Prostate gland (tissue), 2 donors: Measurements from ENCODE around the gene PITPNC1.

Experiments used
- CTCF ChIP-seq, 4 experiments: fragments of 200-600 bp in 2 of 4; fragments of 450-650 bp in 2 of 4; sonication (generic) in 2 of 4; IDR thresholded peaks; 1 replicate in 3 of 4; 2 replicates in 1 of 4; pipeline ENCODE4 v1.5.1; 2016 to 2019; ENCODE audit warnings: antibody characterized with exemption in 4 of 4, mild to moderate bottlenecking in 2 of 4, moderate library complexity in 2 of 4
- POLR2A ChIP-seq: fragments of 450-650 bp; IDR thresholded peaks from one replicate; pipeline ENCODE4 v1.6.1; 2016; ENCODE audit warnings: antibody characterized with exemption, mild to moderate bottlenecking
- POLR2AphosphoS5 ChIP-seq: sonication (generic); formaldehyde crosslinking; IDR thresholded peaks from one replicate; pipeline ENCODE4 v1.6.1; 2017; ENCODE audit warnings: antibody characterized with exemption

DNA sequence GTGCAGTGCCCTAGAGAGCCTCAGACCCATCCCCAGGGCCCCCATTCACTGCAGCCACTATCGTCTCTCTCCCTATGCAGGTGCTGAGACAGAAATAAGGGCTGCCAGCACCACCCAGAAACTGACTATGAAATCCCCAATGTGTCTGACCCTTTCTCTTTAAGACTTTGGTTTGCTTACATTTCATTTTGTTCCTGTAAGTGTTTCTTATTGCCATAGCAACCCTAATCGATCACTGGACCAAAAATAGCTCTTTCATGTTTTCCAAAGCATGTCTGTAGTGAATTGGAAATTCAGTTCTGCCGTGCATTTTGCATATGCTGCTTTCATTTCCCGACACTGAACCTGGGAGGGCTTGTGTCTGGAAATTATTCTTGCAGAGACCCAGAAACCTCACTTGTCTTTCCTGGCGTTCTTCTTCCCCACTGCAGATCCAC, 192.0 kb downstream of the PITPNC1 start:
- TF ChIP-seq CTCF (IDR thresholded peaks at IDR 0.05), result no peak
- TF ChIP-seq POLR2A, result no peak
- TF ChIP-seq POLR2AphosphoS5, result no peak
